Measurements from ENCODE around the gene HRH4.
A peak's percentile ranks its signal among the peaks of the same experiment; 100 is the strongest.

Gene HRH4

DNA sequence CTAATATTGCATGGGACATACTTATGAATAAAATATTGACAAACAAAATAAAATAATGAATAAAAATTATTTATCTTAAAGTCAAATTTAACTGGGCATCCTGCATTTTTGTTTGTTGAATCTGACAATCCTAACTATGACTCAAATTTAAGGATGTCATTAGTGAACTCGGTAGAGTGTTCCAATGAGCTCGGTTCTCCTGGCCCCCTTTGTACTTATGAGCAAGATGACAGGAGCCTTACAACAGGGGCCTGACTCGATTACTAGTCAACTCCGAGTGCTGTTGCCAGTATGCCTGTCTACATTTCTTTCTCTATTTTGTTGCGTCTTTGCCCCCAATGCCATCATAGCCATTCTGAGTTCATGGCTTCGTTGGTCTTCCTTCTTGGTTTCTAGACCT is 40.3 kb downstream of the HRH4 start:
- no peak for DNase-seq
- POLR2A ChIA-PET: no interaction called here
- Histone ChIP-seq H3K27me3 (replicated peaks in 2 of 5; ENCODE audit: control insufficient read depth in 4 of 5, insufficient read depth in 5 of 5, low read length in 4 of 5) (no peaks in the 10 kb centered on the region), H3K4me3 (ENCODE audit: control insufficient read depth in 1 of 7, extremely low read depth in 1 of 7, insufficient read depth in 4 of 7, low read depth in 2 of 7, low read length in 6 of 7) (no peak overlapping the region), H3K36me3 (ENCODE audit: control insufficient read depth in 4 of 4, insufficient read depth in 4 of 4, low read length in 3 of 4) (no peaks in the 10 kb centered on the region), H3K27ac (ENCODE audit: insufficient read depth in 1 of 2, low read depth in 1 of 2, low read length in 2 of 2, poor library complexity in 1 of 2, severe bottlenecking in 2 of 2) (no peak overlapping the region), H3K4me1 (ENCODE audit: control extremely low read depth in 1 of 4, control insufficient read depth in 4 of 4, insufficient read depth in 4 of 4, low read length in 3 of 4) (no peaks in the 10 kb centered on the region), H3K9me3 (ENCODE audit: control extremely low read depth in 1 of 5, control insufficient read depth in 4 of 5, insufficient read depth in 2 of 5, low read depth in 1 of 5, low read length in 4 of 5) (no peaks in the 10 kb centered on the region)
- CTCF ChIA-PET: interaction anchor here (1.4 kb wide), 1 partner anchor 12 kb away, joined by 6 read pairs; no protein-coding TSS in a partner anchor
- WGBS (ENCODE audit: insufficient coverage): 95% methylated on average over 6 of the region's 6 CpGs

DNA sequence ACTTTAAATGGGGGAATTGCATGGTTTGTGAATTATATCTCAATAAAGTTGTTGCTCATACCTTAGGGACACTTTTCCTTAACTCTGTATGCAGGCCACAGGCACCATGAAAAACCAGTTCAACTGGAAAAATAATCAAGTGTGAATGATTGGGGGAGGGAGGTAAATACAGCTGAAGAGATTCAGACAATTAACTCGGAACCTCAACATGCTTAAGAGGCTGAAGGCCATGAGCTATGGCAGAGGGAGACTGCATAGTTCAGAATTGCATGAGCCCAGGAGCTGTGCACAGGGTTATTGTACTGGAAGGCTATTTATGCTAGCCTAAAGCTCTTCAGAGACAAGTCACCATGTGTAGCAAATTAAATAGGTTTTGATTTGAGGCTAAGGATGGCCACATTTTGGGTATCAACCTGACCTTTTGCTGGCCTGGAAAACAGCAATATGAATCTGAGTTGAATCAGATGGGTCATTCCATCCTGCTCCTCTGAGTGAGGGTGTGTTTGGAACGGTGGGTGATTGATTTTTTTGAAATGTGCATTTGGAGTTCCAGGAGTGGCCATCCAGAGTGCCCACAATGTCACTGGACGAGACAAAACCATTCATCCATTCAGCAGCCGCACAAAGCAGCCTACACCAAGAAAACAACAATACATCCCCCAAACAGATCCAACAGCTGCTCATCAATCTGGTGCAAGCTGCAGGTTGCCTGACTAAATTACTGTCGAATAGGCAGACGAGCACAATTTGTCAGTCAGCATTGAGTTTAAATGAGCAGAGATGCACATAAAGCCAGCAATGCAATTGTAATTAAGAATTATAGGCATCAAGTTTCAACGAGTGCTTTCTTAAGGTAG is 42.5 kb downstream of the HRH4 start:
- DNase-seq: no peak
- no peaks in the 10 kb centered on the region for H3K36me3 ChIP-seq (ENCODE audit: control insufficient read depth in 4 of 4, insufficient read depth in 4 of 4, low read length in 3 of 4)
- H3K27me3 ChIP-seq (replicated peaks in 2 of 5; ENCODE audit: control insufficient read depth in 4 of 5, insufficient read depth in 5 of 5, low read length in 4 of 5): no peaks in the 10 kb centered on the region
- no peak overlapping the region for H3K27ac ChIP-seq (ENCODE audit: insufficient read depth in 1 of 2, low read depth in 1 of 2, low read length in 2 of 2, poor library complexity in 1 of 2, severe bottlenecking in 2 of 2)
- 98% methylated on average over 5 of the region's 7 CpGs for WGBS (ENCODE audit: insufficient coverage)
- H3K4me1 ChIP-seq (ENCODE audit: control extremely low read depth in 1 of 4, control insufficient read depth in 4 of 4, insufficient read depth in 4 of 4, low read length in 3 of 4): no peaks in the 10 kb centered on the region
- H3K4me3 ChIP-seq (ENCODE audit: control insufficient read depth in 1 of 7, extremely low read depth in 1 of 7, insufficient read depth in 4 of 7, low read depth in 2 of 7, low read length in 6 of 7): no peak overlapping the region
- CTCF ChIA-PET: interaction anchor here (1.6 to 1.9 kb wide), 2 partner anchors 11 kb away, joined by 5 to 8 read pairs; no protein-coding TSS in a partner anchor
- no peaks in the 10 kb centered on the region for H3K9me3 ChIP-seq (ENCODE audit: control extremely low read depth in 1 of 5, control insufficient read depth in 4 of 5, insufficient read depth in 2 of 5, low read depth in 1 of 5, low read length in 4 of 5)
- POLR2A ChIA-PET: no interaction called here

DNA sequence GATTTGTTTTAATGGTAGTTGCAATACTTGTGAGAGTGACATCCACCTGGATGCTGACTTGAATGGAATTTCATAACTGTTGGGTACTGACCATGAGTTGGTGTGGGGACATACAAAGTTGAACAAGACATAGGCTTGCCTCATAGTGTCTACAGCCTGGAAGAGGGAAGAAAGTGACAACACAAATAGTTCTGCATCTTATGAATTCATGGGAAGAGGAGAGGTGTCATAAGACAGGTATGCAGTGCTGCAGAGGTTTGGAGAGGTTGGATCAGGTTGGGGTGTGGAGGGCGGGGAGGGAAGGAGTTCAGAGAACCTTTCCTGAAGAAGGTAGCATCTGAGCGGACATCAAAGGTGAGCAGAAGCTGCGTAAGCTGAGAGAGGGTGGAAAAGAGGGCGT is 44.0 kb downstream of the HRH4 start:
- no peaks in the 10 kb centered on the region for H3K4me1 ChIP-seq (ENCODE audit: control extremely low read depth in 1 of 4, control insufficient read depth in 4 of 4, insufficient read depth in 4 of 4, low read length in 3 of 4)
- H3K36me3 ChIP-seq (ENCODE audit: control insufficient read depth in 4 of 4, insufficient read depth in 4 of 4, low read length in 3 of 4): no peaks in the 10 kb centered on the region
- no peak overlapping the region for H3K4me3 ChIP-seq (ENCODE audit: control insufficient read depth in 1 of 7, extremely low read depth in 1 of 7, insufficient read depth in 4 of 7, low read depth in 2 of 7, low read length in 6 of 7)
- H3K9me3 ChIP-seq (ENCODE audit: control extremely low read depth in 1 of 5, control insufficient read depth in 4 of 5, insufficient read depth in 2 of 5, low read depth in 1 of 5, low read length in 4 of 5): peaks cover 0 to 2% (median 0%) of the 10 kb centered on the region in 5 experiments
- CTCF ChIA-PET: interaction anchor here (1.9 to 2.3 kb wide), 2 partner anchors 11 to 13 kb away, joined by 5 to 11 read pairs; no protein-coding TSS in a partner anchor
- POLR2A ChIA-PET: no interaction called here
- WGBS (ENCODE audit: insufficient coverage): 92% methylated on average over 4 of the region's 4 CpGs
- H3K27me3 ChIP-seq (replicated peaks in 2 of 5; ENCODE audit: control insufficient read depth in 4 of 5, insufficient read depth in 5 of 5, low read length in 4 of 5): no peaks in the 10 kb centered on the region
- no peak for DNase-seq
- H3K27ac ChIP-seq (ENCODE audit: insufficient read depth in 1 of 2, low read depth in 1 of 2, low read length in 2 of 2, poor library complexity in 1 of 2, severe bottlenecking in 2 of 2): no peak overlapping the region

DNA sequence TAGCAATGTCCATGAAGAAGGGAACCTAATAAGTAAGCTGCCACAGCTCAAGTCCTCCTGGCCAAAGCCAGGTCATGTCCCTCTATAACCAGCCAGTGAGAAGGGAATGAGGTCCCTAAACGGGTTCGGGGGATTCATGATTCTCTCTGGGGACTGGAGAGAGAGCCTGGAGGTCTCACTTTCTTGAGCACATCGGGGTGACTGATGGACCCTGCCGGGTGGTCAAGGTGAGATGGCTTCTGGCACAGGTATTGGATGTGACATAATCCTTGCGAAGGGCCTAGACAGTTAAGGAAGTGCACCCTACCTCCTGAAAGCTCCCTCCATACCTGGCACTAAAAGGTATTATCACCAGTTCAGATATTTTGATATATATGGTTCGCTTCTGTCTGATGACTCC is 45.7 kb downstream of the HRH4 start:
- Histone ChIP-seq H3K4me1 (ENCODE audit: control extremely low read depth in 1 of 4, control insufficient read depth in 4 of 4, insufficient read depth in 4 of 4, low read length in 3 of 4) (no peaks in the 10 kb centered on the region), H3K27ac (ENCODE audit: insufficient read depth in 1 of 2, low read depth in 1 of 2, low read length in 2 of 2, poor library complexity in 1 of 2, severe bottlenecking in 2 of 2) (no peak overlapping the region), H3K27me3 (replicated peaks in 2 of 5; ENCODE audit: control insufficient read depth in 4 of 5, insufficient read depth in 5 of 5, low read length in 4 of 5) (no peaks in the 10 kb centered on the region), H3K9me3 (ENCODE audit: control extremely low read depth in 1 of 5, control insufficient read depth in 4 of 5, insufficient read depth in 2 of 5, low read depth in 1 of 5, low read length in 4 of 5) (peaks cover 0 to 2% (median 0%) of the 10 kb centered on the region in 5 experiments), H3K36me3 (ENCODE audit: control insufficient read depth in 4 of 4, insufficient read depth in 4 of 4, low read length in 3 of 4) (no peaks in the 10 kb centered on the region), H3K4me3 (ENCODE audit: control insufficient read depth in 1 of 7, extremely low read depth in 1 of 7, insufficient read depth in 4 of 7, low read depth in 2 of 7, low read length in 6 of 7) (no peak overlapping the region)
- 98% methylated on average over 5 of the region's 6 CpGs for WGBS (ENCODE audit: insufficient coverage)
- POLR2A ChIA-PET: no interaction called here
- CTCF ChIA-PET: interaction anchor here (0.6 to 2.3 kb wide), 3 partner anchors 9 to 346 kb away, joined by 3 to 11 read pairs (median 5); no protein-coding TSS in a partner anchor
- DNase-seq: no peak

DNA sequence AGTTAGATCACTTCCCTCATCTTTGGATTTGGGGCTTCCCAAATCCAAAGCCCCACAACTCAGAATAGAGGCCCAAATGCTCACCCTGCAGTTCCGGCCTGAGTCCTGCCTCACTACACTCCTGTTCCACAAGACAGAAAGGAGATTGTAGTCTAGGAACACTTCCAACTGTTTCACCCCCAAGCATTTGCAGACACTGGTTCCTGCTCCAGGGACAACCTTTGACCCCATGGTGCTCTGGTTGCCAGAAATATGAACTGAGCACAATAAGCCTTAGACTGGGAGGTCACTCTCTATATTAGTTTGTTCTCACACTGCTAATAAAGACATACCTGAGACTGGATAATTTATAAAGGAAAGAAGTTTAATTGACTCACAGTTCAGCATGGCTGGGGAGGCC is 49.0 kb downstream of the HRH4 start:
- ChIA-PET POLR2A (no interaction called here), CTCF (no interaction called here)
- H3K27ac ChIP-seq (ENCODE audit: insufficient read depth in 1 of 2, low read depth in 1 of 2, low read length in 2 of 2, poor library complexity in 1 of 2, severe bottlenecking in 2 of 2): no peak overlapping the region
- H3K4me1 ChIP-seq (ENCODE audit: control extremely low read depth in 1 of 4, control insufficient read depth in 4 of 4, insufficient read depth in 4 of 4, low read length in 3 of 4): no peaks in the 10 kb centered on the region
- no peaks in the 10 kb centered on the region for H3K27me3 ChIP-seq (replicated peaks in 2 of 5; ENCODE audit: control insufficient read depth in 4 of 5, insufficient read depth in 5 of 5, low read length in 4 of 5)
- H3K36me3 ChIP-seq (ENCODE audit: control insufficient read depth in 4 of 4, insufficient read depth in 4 of 4, low read length in 3 of 4): no peaks in the 10 kb centered on the region
- H3K4me3 ChIP-seq (ENCODE audit: control insufficient read depth in 1 of 7, extremely low read depth in 1 of 7, insufficient read depth in 4 of 7, low read depth in 2 of 7, low read length in 6 of 7): no peak overlapping the region
- peaks cover 0 to 2% (median 0%) of the 10 kb centered on the region in 5 experiments for H3K9me3 ChIP-seq (ENCODE audit: control extremely low read depth in 1 of 5, control insufficient read depth in 4 of 5, insufficient read depth in 2 of 5, low read depth in 1 of 5, low read length in 4 of 5)
- DNase-seq: no peak
- WGBS (ENCODE audit: insufficient coverage): no CpG with 5 or more reads among the region's 1 CpG

DNA sequence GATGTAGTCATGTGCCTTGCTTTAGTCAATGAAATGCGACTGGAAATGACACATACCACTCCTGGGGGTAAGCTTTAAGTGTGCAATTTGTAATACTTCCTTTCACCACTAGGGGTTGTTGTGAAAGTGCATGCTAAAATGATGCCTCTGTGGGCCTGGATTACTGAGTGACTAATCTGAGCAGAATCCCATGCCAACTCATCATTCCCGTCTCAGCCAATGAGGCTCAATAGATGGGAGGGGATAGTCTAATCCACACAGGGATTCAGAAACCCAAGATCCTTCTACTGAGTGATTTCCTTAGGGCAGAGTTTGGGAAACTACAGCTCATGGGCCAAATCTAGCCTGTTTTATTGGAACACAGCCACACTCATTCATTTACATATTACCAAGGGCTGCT is 54.0 kb downstream of the HRH4 start:
- ChIA-PET CTCF (interaction anchor here (0.7 to 2.3 kb wide), 12 partner anchors 9 to 347 kb away, joined by 3 to 11 read pairs (median 3); no protein-coding TSS in a partner anchor), POLR2A (no interaction called here)
- H3K27me3 ChIP-seq (replicated peaks in 2 of 5; ENCODE audit: control insufficient read depth in 4 of 5, insufficient read depth in 5 of 5, low read length in 4 of 5): no peaks in the 10 kb centered on the region
- H3K4me3 ChIP-seq (ENCODE audit: control insufficient read depth in 1 of 7, extremely low read depth in 1 of 7, insufficient read depth in 4 of 7, low read depth in 2 of 7, low read length in 6 of 7): no peak overlapping the region
- H3K4me1 ChIP-seq (ENCODE audit: control extremely low read depth in 1 of 4, control insufficient read depth in 4 of 4, insufficient read depth in 4 of 4, low read length in 3 of 4): no peaks in the 10 kb centered on the region
- no peaks in the 10 kb centered on the region for H3K36me3 ChIP-seq (ENCODE audit: control insufficient read depth in 4 of 4, insufficient read depth in 4 of 4, low read length in 3 of 4)
- H3K27ac ChIP-seq (ENCODE audit: insufficient read depth in 1 of 2, low read depth in 1 of 2, low read length in 2 of 2, poor library complexity in 1 of 2, severe bottlenecking in 2 of 2): no peak overlapping the region
- DNase-seq: peak; percentile 52 to 73 (median 71)
- WGBS (ENCODE audit: insufficient coverage): 60% methylated on average over 1 of the region's 2 CpGs
- peaks cover 0 to 2% (median 0%) of the 10 kb centered on the region in 5 experiments for H3K9me3 ChIP-seq (ENCODE audit: control extremely low read depth in 1 of 5, control insufficient read depth in 4 of 5, insufficient read depth in 2 of 5, low read depth in 1 of 5, low read length in 4 of 5)

DNA sequence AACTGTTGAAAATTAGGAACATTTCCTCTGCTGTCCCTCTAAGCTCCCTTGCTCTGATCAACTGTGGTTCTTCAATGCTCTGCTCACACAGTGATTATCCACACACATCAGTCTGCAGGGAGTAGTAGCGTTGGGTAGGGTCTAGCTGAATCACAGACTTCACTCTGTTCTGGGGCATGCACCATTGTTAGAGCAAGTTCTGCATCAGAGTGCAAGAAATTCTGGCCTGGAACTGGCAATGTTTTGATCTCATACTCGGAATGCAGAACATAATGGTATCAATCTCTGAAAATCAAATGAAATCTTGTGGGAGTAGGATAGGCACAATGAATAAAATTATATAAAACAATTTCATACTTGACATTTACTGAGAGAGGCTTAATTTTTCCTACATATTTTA is 55.3 kb downstream of the HRH4 start:
- POLR2A ChIA-PET: no interaction called here
- no peak overlapping the region for H3K27ac ChIP-seq (ENCODE audit: insufficient read depth in 1 of 2, low read depth in 1 of 2, low read length in 2 of 2, poor library complexity in 1 of 2, severe bottlenecking in 2 of 2)
- H3K9me3 ChIP-seq (ENCODE audit: control extremely low read depth in 1 of 5, control insufficient read depth in 4 of 5, insufficient read depth in 2 of 5, low read depth in 1 of 5, low read length in 4 of 5): peaks cover 0 to 2% (median 0%) of the 10 kb centered on the region in 5 experiments
- no peaks in the 10 kb centered on the region for H3K27me3 ChIP-seq (replicated peaks in 2 of 5; ENCODE audit: control insufficient read depth in 4 of 5, insufficient read depth in 5 of 5, low read length in 4 of 5)
- no peak for DNase-seq
- 89% methylated on average over 1 of the region's 2 CpGs for WGBS (ENCODE audit: insufficient coverage)
- H3K4me1 ChIP-seq (ENCODE audit: control extremely low read depth in 1 of 4, control insufficient read depth in 4 of 4, insufficient read depth in 4 of 4, low read length in 3 of 4): no peaks in the 10 kb centered on the region
- no peak overlapping the region for H3K4me3 ChIP-seq (ENCODE audit: control insufficient read depth in 1 of 7, extremely low read depth in 1 of 7, insufficient read depth in 4 of 7, low read depth in 2 of 7, low read length in 6 of 7)
- H3K36me3 ChIP-seq (ENCODE audit: control insufficient read depth in 4 of 4, insufficient read depth in 4 of 4, low read length in 3 of 4): no peaks in the 10 kb centered on the region
- CTCF ChIA-PET: interaction anchor here (1.3 to 2.3 kb wide), 3 partner anchors 10 to 27 kb away, joined by 3 to 11 read pairs (median 4); no protein-coding TSS in a partner anchor
